GM19099 (cell line): ENCODE measurements around the gene DUSP6.

Experiments used
- POLR2A ChIP-seq: IDR thresholded peaks from 3 replicates; pipeline ENCODE4 v1.6.1; 2011; ENCODE audit warnings: low read depth; ENCODE audit not compliant: insufficient read length; ENCODE audit errors: extremely low read depth

Gene DUSP6

GRCh38 chr12:89364058-89364457 is 11.8 kb upstream of the DUSP6 start:
- TF ChIP-seq POLR2A = no peak

- TF ChIP-seq POLR2A = no peak
Observed at GRCh38 chr12:89363582-89363981, 11.3 kb upstream of the DUSP6 start.

- no peak for TF ChIP-seq POLR2A
Observed at GRCh38 chr12:89363084-89363483, 10.8 kb upstream of the DUSP6 start.

- no peak for TF ChIP-seq POLR2A
Observed at GRCh38 chr12:89359615-89360014, 7.3 kb upstream of the DUSP6 start.

DNA sequence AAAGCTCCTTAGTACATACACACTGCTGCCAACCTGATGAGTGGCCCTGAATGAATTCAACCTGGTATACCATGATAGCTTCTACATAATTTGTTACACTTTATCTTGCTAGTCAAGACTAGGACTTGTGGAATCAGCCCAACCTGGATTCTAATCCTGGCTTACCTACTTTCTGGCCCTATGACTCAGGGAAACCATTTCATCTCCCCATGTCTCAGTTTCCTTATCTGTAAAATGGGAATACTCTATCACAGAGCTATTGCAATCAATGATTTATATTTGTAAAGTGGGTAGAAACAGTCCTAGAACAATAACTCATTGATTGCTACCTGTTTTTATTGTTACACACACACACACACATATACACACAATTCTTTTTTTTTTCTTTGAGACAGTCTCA is 6.5 kb upstream of the DUSP6 start:
- TF ChIP-seq POLR2A = no peak

DNA sequence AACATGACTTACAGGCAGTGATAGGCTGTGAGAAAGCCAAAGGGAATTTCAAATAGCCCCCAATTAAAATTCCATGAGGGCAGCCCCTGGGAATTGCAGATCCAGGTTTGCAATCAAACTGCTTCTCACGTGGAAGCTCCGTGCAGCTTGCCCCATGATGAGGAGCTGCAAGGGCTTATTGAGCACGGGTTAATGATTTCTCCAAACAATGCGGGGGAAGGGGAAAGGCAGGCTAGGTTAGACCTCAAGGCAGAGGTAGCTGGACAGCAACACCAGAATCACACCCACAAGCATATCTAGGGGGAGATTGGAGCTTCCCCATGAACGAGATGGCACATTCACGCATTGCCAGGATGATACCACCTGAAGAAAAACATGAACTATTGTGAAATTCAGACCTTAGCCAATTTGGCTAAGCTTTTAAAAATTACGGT is 5.0 kb upstream of the DUSP6 start:
- TF ChIP-seq POLR2A = no peak

DNA sequence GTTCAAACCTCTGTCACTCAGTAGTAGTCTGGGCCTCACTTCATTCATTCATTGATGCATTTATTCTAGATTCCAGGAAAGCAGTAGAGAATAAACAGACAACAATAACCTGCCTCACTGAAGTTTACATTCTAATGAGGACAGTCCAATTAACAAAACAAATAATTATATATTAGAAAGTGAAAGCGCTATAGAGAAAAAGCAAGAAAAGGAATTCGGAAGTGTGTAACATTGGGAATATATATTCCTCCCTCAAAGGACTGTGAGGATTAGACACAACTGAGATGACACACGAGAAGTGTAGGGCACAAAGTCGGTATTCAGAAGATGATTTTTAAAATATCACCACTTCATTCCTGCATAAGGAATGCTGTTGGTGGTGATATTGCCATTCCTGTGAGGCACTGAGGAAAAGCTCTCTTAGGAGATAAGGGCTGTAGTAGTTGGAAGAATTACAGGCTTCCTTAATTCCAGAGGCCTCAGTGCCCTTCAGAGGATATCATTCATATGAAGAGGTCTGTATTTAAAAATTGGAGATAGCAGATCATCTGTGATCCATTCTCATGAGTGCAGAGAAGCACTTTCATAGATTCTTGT is 3.9 kb upstream of the DUSP6 start:
- TF ChIP-seq POLR2A = no peak

DNA sequence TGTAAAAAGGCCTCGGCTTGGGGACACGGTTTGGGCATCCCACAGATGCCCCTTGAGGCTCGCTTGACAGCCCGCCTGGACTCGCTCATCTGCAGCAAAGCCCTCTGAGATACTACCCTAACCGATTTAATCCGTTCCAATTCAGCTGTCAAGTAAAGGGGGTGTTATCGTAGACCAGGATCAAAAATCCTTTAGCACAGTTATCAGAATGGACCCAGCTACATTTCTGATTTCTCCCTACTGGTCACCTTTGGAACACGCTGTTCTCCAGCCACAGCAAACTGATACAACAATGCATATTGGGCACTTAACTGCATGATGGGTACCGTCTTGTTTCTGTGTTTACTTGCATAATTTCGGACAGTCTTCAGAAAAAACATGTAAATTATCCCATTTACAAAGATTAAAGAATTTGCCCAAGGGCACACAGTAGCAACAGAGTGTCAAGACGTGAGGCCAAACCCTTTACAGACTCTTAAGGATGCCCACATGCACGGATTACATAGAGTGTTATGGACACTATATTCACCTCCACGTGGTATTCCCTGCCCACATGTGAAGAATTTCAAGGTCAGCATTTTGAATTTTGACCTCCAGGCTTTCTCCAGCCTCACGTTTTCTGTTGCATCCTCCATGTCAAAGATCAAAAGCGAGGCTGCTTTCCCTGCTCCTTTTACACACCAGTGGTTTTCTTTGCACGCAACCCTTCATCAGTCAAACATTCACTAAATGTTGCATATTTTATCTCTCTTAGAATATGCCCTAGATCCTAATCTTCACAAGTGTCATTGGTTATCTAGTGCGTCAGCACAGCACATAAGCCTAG is 3.2 kb upstream of the DUSP6 start:
- TF ChIP-seq POLR2A = no peak

DNA sequence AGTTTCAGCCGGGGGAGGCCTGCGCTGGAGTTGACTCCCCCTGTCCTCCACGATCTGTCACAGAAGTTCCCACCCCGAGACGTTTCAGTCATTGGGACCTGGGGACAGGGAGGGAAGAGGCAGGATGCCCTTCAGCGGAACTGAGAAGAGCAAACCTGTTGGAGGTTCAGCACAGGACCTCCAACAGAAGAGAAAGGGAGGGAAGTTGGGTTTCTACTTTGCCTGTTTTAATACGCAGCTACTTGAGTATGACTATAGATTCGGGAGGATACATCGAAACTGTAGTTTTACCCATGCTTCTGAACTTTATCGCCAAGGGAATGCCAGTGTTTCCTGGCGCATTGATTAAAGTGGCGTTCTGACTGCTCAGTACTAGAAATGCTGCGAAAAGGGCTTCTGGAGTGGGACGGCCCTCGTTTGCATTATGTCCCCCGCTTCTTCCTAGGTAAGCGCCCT is 2.3 kb upstream of the DUSP6 start:
- no peak for TF ChIP-seq POLR2A

GRCh38 chr12:89353823-89354611 is 1.7 kb upstream of the DUSP6 start:
- TF ChIP-seq POLR2A = peak; percentile 35

DNA sequence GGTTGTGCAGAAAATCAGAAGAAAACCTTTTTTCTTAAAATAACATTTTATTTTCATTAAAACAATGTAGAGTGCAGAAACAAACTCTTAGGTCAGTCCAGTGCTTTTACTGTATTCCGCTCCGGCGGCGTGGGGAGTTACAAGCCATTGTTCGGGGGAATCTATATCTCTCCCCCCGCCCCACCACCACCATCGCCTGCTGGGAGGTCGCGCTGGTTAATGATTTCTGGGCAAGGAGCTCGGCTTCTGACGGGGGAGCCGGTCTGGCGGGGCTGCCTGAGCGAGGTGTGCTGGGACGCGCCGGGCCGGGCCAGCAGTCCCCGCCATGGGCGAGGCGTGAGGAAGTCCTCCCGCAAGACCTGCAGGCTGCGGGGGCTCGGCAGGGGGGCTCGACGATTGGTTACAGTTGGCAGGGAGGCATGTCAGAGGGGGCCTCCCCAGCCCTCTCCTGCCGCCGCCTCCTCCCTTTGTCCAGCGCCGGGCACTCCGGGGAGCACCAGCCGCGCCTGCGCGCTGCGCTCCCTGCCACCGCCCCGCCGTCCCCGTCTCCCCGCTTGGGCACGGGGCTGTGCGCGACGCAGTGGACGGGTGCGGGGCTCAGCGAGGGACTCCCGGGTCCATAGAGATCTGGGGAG is 1.0 kb upstream of the DUSP6 start:
- peak; percentile 26 for TF ChIP-seq POLR2A

- TF ChIP-seq POLR2A = peak; percentile 47
Observed at GRCh38 chr12:89352242-89352491, 134 bp downstream of the DUSP6 start.

GRCh38 chr12:89351489-89352241 is 636 bp downstream of the DUSP6 start:
- no peak for TF ChIP-seq POLR2A

GRCh38 chr12:89350630-89351488 is 1.4 kb downstream of the DUSP6 start:
- no peak for TF ChIP-seq POLR2A
